GM23248 (cell line): ENCODE data around the gene CCHCR1. TPM values are rescaled to one million over a fixed set of nuclear protein-coding genes. Genes with fewer than 3 reads are reported as not detected.

Source experiments
- DNase-seq: peaks from one replicate; pipeline ENCODE4 v3.0.0-alpha.2; 2015
- H2AFZ ChIP-seq: fragments of 200-600 bp; sonication (generic); 2 replicates; pipeline ENCODE4 v1.6.1; 2016; ENCODE audit warnings: antibody characterized with exemption
- H3F3A ChIP-seq: fragments of 200-600 bp; sonication (generic); 2 replicates; pipeline ENCODE4 v1.6.1; 2016; ENCODE audit warnings: mild to moderate bottlenecking, antibody characterized with exemption, mixed run types; ENCODE audit not compliant: insufficient read depth
- H3K27ac ChIP-seq: fragments of 200-600 bp; sonication (generic); 2 replicates; pipeline ENCODE4 v1.5.1; 2016; ENCODE audit warnings: mild to moderate bottlenecking
- H3K27me3 ChIP-seq: fragments of 200-600 bp; sonication (generic); replicated peaks from 2 replicates; pipeline ENCODE4 v1.6.1; 2016; ENCODE audit warnings: mild to moderate bottlenecking; ENCODE audit not compliant: insufficient read depth
- H3K36me3 ChIP-seq: fragments of 200-600 bp; sonication (generic); 2 replicates; pipeline ENCODE4 v1.6.1; 2016; ENCODE audit warnings: low read depth, mild to moderate bottlenecking
- H3K4me1 ChIP-seq: fragments of 200-600 bp; sonication (generic); 2 replicates; pipeline ENCODE4 v1.6.1; 2016; ENCODE audit warnings: mild to moderate bottlenecking; ENCODE audit not compliant: insufficient read depth
- H3K4me2 ChIP-seq: fragments of 200-600 bp; sonication (generic); one replicate; pipeline ENCODE4 v1.6.1; 2016; ENCODE audit warnings: mild to moderate bottlenecking; ENCODE audit not compliant: unreplicated experiment
- H3K4me3 ChIP-seq: fragments of 200-600 bp; sonication (generic); 2 replicates; pipeline ENCODE4 v1.5.1; 2016; ENCODE audit warnings: mild to moderate bottlenecking
- H3K79me2 ChIP-seq: fragments of 200-600 bp; sonication (generic); 2 replicates; pipeline ENCODE4 v1.6.1; 2016; ENCODE audit warnings: mild to moderate bottlenecking; ENCODE audit not compliant: insufficient read depth
- H3K9ac ChIP-seq: fragments of 200-600 bp; sonication (generic); 2 replicates; pipeline ENCODE4 v1.6.1; 2016; ENCODE audit warnings: mild to moderate bottlenecking
- H3K9me2 ChIP-seq: fragments of 200-600 bp; sonication (generic); 2 replicates; pipeline ENCODE4 v1.6.1; 2016; ENCODE audit warnings: mixed run types, mild to moderate bottlenecking, moderate library complexity; ENCODE audit not compliant: insufficient read depth
- H3K9me3 ChIP-seq: fragments of 200-600 bp; sonication (generic); one replicate; pipeline ENCODE4 v1.6.1; 2017; ENCODE audit warnings: low read depth
- H4K20me1 ChIP-seq: fragments of 200-600 bp; sonication (generic); 2 replicates; pipeline ENCODE4 v1.6.0; 2016; ENCODE audit not compliant: insufficient read depth
- EZH2 ChIP-seq: fragments of 200-600 bp; sonication (generic); IDR thresholded peaks from 2 replicates; pipeline ENCODE4 v1.6.1; 2018; ENCODE audit warnings: antibody characterized with exemption, mild to moderate bottlenecking; ENCODE audit not compliant: insufficient read depth, poor library complexity, severe bottlenecking
- EZH2phosphoT487 ChIP-seq: fragments of 200-600 bp; sonication (generic); IDR thresholded peaks from 2 replicates; pipeline ENCODE4 v1.6.1; 2018; ENCODE audit warnings: antibody characterized with exemption, moderate library complexity, mild to moderate bottlenecking, low read depth; ENCODE audit not compliant: insufficient read depth
- WGBS, 2 experiments: methylation state at CpG; one replicate each; pipeline ENCODE4 v1.1.6; 2015 to 2017; ENCODE audit warnings: low lambda C conversion rate in 2 of 2, low coverage in 1 of 2; ENCODE audit errors: missing lambda C conversion rate in 2 of 2; 5-methylcytosine and 5-hydroxymethylcytosine counted together
- in situ Hi-C: fragments of 300-500 bp; cut with MboI; formaldehyde crosslinking; loops from 2 replicates; pipeline ENCODE4 v1.15.0; 2020
- polyA plus RNA-seq: library from polyadenylated mRNA; unstranded; fragments of >200 nt; fragmentation: Nextera tagmentation; extraction: Ambion mirVana; gene quantifications from 2 replicates; pipeline ENCODE4 v1.2.1, GENCODE V29; 2016
- total RNA-seq: library from RNA; depleted of rRNA; stranded (reverse); fragments of >200 nt; shearing (Covaris generic); gene quantifications from 2 replicates; pipeline ENCODE4 v1.2.3, GENCODE V29; 2014

The CCHCR1 gene
- total and polyA plus RNA-seq, 2 experiments from 2014 or later = 13.2 to 13.5 TPM

DNA sequence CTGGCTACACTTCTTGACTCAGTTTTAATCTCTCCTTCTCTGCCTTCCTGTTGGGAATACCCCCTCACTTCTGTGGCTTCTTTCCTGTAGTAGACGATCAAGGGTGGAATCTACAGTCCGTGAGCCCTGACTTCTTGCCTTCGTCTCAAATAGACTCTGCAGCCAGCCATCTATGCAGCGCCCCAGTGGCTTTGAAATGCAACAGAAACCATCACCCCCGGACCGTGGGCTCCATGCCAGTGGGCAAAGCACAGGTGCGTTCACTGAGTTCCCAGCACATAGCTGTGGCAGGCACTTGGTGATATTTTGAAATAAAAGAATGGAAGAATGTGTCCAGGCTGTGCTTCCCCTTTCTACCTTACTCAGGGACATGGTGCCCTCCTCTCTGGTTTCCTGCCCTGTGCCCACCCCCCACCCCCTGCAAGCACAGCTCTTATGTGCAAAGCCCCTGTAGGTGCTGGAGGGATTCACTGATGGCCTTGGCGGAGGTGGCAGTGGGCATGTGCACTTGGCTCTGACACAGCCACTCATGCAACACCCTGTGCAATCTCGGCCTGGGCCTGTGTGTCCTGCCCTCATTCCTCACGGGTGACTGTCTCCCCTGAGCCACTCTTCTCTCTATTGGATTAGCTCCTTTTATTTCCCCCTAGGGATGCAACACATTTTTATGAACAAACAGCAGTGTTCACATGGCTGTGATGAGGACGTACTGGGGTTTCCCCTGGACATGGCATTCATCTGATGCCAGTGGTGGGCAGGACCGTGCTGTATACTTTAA, 31.8 kb downstream of the CCHCR1 start:
- peak overlapping the region; percentile 35 for H3K4me2 ChIP-seq
- TF ChIP-seq EZH2phosphoT487 = no peak
- no peak for TF ChIP-seq EZH2
- peaks cover 23% of the 10 kb centered on the region for H3F3A ChIP-seq
- H3K9me3 ChIP-seq = no peaks in the 10 kb centered on the region
- WGBS, 2 experiments = 51 to 55% methylated on average over 12 of the region's 12 CpGs
- H3K27me3 ChIP-seq = no peaks in the 10 kb centered on the region
- in situ Hi-C loops = no loop called here
- DNase-seq = peak; percentile 98
- H4K20me1 ChIP-seq = no peaks in the 10 kb centered on the region
- H2AFZ ChIP-seq = no peak overlapping the region
- peak overlapping the region; percentile 27; the same call in 1 of the 2 replicates for H3K9ac ChIP-seq
- H3K9me2 ChIP-seq = no peaks in the 10 kb centered on the region
- H3K36me3 ChIP-seq = no peaks in the 10 kb centered on the region
- peak overlapping the region; percentile 51 for H3K27ac ChIP-seq
- H3K4me1 ChIP-seq = peaks cover 38% of the 10 kb centered on the region
- no peak overlapping the region for H3K4me3 ChIP-seq
- no peaks in the 10 kb centered on the region for H3K79me2 ChIP-seq

DNA sequence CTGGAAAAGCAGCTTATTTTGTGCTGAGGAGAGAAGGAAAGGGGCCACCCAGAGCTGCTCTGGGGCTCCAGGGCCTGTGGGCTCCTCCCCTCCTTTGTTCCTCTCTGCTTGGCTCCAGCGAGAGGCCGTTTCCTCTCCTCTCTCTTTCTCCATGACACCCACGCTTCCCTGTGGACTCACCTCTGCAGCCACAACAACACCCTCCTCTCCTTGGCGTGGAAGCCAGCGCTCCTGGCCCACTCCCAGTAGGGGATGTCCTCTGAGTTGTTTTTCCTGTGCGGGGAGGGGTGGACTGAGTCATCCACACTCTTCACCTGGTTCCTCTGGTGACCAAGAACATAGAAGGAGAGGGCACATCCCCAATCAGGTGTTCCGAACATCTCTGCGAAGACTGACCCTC, 32.4 kb downstream of the CCHCR1 start:
- no peak overlapping the region for H2AFZ ChIP-seq

DNA sequence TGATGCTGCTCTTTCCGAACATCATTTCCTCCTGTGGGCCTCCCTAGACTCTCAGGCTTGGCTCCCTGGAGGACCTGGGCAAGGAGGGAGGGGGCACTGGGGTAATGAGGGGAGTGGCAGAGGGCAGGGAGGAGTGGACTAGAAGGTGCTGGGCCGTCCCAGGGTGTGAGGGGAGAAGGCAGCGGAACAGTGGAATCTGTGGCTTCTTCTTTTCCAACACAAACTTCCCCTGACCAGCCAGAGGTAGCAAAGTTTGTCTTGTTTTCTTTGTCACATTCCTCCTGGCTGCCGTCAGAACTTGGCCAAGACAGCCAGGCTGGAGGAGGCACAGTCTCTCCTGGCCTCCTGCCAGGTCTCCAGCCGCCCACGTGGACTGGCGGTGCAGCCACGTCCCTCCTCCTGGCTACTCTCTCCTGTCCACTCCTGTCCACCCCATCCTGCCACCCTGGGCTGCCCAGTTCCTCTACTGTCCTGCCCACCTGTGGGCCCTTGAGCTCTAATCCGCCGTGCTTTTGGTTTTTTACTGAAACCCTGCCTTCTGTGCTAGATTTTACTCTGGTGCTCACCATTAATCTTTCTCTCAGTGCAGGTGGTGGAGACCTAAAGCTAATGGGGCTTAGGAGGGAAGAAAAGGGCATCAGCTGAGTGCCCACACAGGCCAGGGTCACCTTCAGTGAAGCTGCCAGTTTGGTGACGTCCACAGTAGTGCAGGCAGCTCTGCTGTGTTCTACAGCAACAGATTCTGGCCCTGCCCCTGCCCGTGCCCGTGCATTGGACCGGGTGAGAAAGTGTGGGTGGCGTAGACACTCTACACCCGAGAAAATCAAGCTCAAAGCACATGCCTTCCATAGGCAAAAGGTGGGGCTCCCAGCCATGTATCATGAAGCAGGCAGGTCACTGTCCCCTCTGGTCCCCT, 34.6 kb downstream of the CCHCR1 start:
- Histone ChIP-seq H2AFZ (no peak overlapping the region), H3K36me3 (no peaks in the 10 kb centered on the region), H3K9me3 (no peaks in the 10 kb centered on the region), H3K79me2 (no peaks in the 10 kb centered on the region), H3F3A (peaks cover 23% of the 10 kb centered on the region), H3K9me2 (no peaks in the 10 kb centered on the region), H3K27me3 (no peaks in the 10 kb centered on the region), H3K4me2 (peak overlapping the region; percentile 47), H3K4me1 (peaks cover 38% of the 10 kb centered on the region), H3K9ac (peak overlapping the region; percentile 51), H4K20me1 (no peaks in the 10 kb centered on the region), H3K27ac (peak overlapping the region; percentile 67), H3K4me3 (no peak overlapping the region)
- 42 to 43% methylated on average over 16 of the region's 16 CpGs for whole genome bisulfite sequencing, 2 experiments
- peak; percentile 96 for DNase-seq
- no peak for TF ChIP-seq EZH2phosphoT487
- in situ Hi-C loops = no loop called here

More for the DNA sequence above, 32.4 kb downstream of the CCHCR1 start:
- Histone ChIP-seq H3F3A (peaks cover 23% of the 10 kb centered on the region), H4K20me1 (no peaks in the 10 kb centered on the region), H3K9me2 (no peaks in the 10 kb centered on the region), H3K27me3 (no peaks in the 10 kb centered on the region), H3K9ac (no peak overlapping the region), H3K36me3 (no peaks in the 10 kb centered on the region), H3K27ac (peak overlapping the region; percentile 38), H3K4me3 (no peak overlapping the region), H3K4me1 (peaks cover 38% of the 10 kb centered on the region), H3K4me2 (no peak overlapping the region), H3K9me3 (no peaks in the 10 kb centered on the region), H3K79me2 (no peaks in the 10 kb centered on the region)
- DNase-seq = peak; percentile 66
- in situ Hi-C loops = no loop called here
- WGBS, 2 experiments = 65 to 69% methylated on average over 8 of the region's 8 CpGs
- TF ChIP-seq EZH2phosphoT487 (no peak), EZH2 (no peak)

DNA sequence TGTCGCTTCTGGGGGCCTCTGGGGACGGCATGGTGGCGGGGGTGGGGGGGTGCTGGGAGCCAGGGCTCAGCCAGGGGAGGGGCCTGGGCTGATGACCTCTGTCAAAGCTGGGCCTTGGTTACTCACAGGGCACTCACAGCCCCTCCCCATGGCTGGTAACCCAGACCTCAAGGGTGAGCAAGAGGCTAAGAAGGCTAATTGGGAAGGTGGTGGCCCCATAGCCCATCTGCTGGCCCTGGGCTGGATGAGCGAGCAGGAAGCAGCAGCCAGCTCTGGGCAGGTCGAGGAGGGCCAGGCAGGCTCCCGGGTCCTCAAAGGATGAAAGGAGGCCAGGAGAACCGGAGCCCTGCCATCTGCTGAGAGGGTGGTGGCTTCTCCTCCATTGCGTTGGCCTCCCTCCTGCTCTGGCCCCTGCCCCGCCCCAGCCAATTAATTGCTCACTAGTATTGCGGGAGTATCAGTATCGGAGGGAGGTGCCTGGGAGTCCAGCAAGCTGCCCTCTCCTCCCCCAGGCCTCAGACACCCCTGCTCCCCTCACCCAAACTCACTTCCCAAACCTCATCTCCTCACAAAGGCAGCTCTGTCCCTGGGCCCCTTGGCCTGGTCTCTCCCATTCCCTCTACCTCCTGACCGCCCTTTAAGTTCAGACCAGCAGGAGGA, 36.3 kb downstream of the CCHCR1 start:
- Histone ChIP-seq H3K4me1 (peaks cover 30% of the 10 kb centered on the region), H3K4me3 (no peak overlapping the region), H3K79me2 (no peaks in the 10 kb centered on the region), H3K27ac (no peak overlapping the region), H3F3A (peaks cover 18% of the 10 kb centered on the region), H3K36me3 (no peaks in the 10 kb centered on the region), H3K4me2 (no peak overlapping the region), H2AFZ (no peak overlapping the region), H3K9ac (no peak overlapping the region), H3K9me2 (no peaks in the 10 kb centered on the region), H3K27me3 (no peaks in the 10 kb centered on the region), H4K20me1 (no peaks in the 10 kb centered on the region), H3K9me3 (no peaks in the 10 kb centered on the region)
- no peak for DNase-seq
- in situ Hi-C loops = no loop called here
- TF ChIP-seq EZH2phosphoT487 (no peak), EZH2 (no peak)
- WGBS, 2 experiments = 82 to 85% methylated on average over 9 to 12 of the region's 12 CpGs
